GM12878 (cell line): ENCODE measurements around the gene TSEN54. TPM values are rescaled to one million over a fixed set of nuclear protein-coding genes. Genes with fewer than 3 reads are reported as not detected.

Source experiments
- ATAC-seq: fragments of 200-7000 bp; cut with Tn5 transposase; 3 replicates; pipeline ENCODE4 v1.9.1; 2020; ENCODE audit warnings: mild to moderate bottlenecking, moderate library complexity
- BruUV-seq: library from RNA; stranded (reverse); fragments of 400-500 nt; replicated peaks from 2 replicates; lab custom pipeline; 2021; lab: Mats Ljungman, UMichigan
- CTCF ChIA-PET: fragments of 300-600 bp; sonication (Branson Sonifier 250); formaldehyde crosslinking; extraction: SDS; loops from one replicate; lab custom pipeline; 2021; ENCODE audit warnings: inconsistent platforms; lab: Yijun Ruan, JAX
- POLR2A ChIA-PET: fragments of 350-600 bp; formaldehyde crosslinking; extraction: SDS; loops from one replicate; lab custom pipeline; 2021; ENCODE audit warnings: inconsistent platforms; lab: Charles Lee
- RAD21 ChIA-PET: fragments of 300-600 bp; sonication (Branson Sonifier 250); formaldehyde crosslinking; loops from one replicate; lab custom pipeline; 2023; ENCODE audit warnings: antibody characterized with exemption; ENCODE audit not compliant: unreplicated experiment; lab: Charles Lee
- SMC1A ChIA-PET: fragments of 300-600 bp; sonication (Branson Sonifier 250); formaldehyde crosslinking; loops from one replicate; lab custom pipeline; 2023; ENCODE audit not compliant: unreplicated experiment, uncharacterized antibody; lab: Charles Lee
- DNase-seq: peaks from one replicate; pipeline ENCODE4 v3.0.0-alpha.2; 2011; ENCODE audit warnings: low read depth, low spot score
- FAIRE-seq: peaks from 3 replicates; lab custom pipeline; 2011; peaks lifted over from hg19 to GRCh38; lab: Jason Lieb, UNC
- H2AFZ ChIP-seq: 2 replicates; pipeline ENCODE4 v1.6.0; 2011; ENCODE audit warnings: low read depth, low read length, control low read depth; ENCODE audit not compliant: control insufficient read depth
- H3K27ac ChIP-seq: 2 replicates; pipeline ENCODE4 v1.5.1; 2011; ENCODE audit warnings: control low read depth; ENCODE audit not compliant: control insufficient read depth, insufficient read depth
- H3K27me3 ChIP-seq, 2 experiments: replicated peaks in 1 of 2; 2 replicates each; pipeline versions ENCODE4 v1.6.0 to v1.6.1; 2011; ENCODE audit warnings: low read length in 1 of 2; ENCODE audit not compliant: control insufficient read depth in 2 of 2, insufficient read depth in 2 of 2
- H3K36me3 ChIP-seq, 2 experiments: 2 replicates each; pipeline ENCODE4 v1.5.1; 2011; ENCODE audit warnings: low read length in 1 of 2; ENCODE audit not compliant: control insufficient read depth in 2 of 2, insufficient read depth in 2 of 2
- H3K4me1 ChIP-seq: 2 replicates; pipeline ENCODE4 v1.6.1; 2011; ENCODE audit warnings: mild to moderate bottlenecking, low read length, moderate library complexity, mixed read lengths; ENCODE audit not compliant: control insufficient read depth, insufficient read depth
- H3K4me2 ChIP-seq: 2 replicates; pipeline ENCODE4 v1.6.0; 2011; ENCODE audit warnings: control low read depth; ENCODE audit not compliant: control insufficient read depth, insufficient read depth
- H3K4me3 ChIP-seq: fragments of 200-600 bp; sonication (generic); 2 replicates; pipeline ENCODE4 v1.5.1; 2016
- H3K79me2 ChIP-seq: 2 replicates; pipeline ENCODE4 v1.6.0; 2011; ENCODE audit warnings: low read length; ENCODE audit not compliant: control insufficient read depth, insufficient read depth
- H3K9ac ChIP-seq: 2 replicates; pipeline ENCODE4 v1.8.0; 2011; ENCODE audit warnings: low read length, control low read depth, mixed read lengths; ENCODE audit not compliant: control insufficient read depth, insufficient read depth
- H3K9me3 ChIP-seq: replicated peaks from 3 replicates; pipeline ENCODE4 v1.5.1; 2011; ENCODE audit warnings: mild to moderate bottlenecking, low read length; ENCODE audit not compliant: control insufficient read depth, insufficient read depth
- H4K20me1 ChIP-seq: 2 replicates; pipeline ENCODE4 v1.6.0; 2011; ENCODE audit not compliant: control insufficient read depth, insufficient read depth
- EED ChIP-seq: sonication (generic); IDR thresholded peaks from 2 replicates; pipeline ENCODE4 v1.6.1; 2016; ENCODE audit warnings: antibody characterized with exemption, low read depth
- EZH2 ChIP-seq: IDR thresholded peaks from 2 replicates; pipeline ENCODE4 v1.6.1; 2012; ENCODE audit warnings: low read depth, mild to moderate bottlenecking, control low read depth, inconsistent platforms, low read length, borderline replicate concordance; ENCODE audit not compliant: control insufficient read depth
- PBX3 ChIP-seq: IDR thresholded peaks from 2 replicates; pipeline ENCODE4 v1.6.1; 2011; ENCODE audit warnings: mild to moderate bottlenecking, low read depth, low read length, moderate library complexity; ENCODE audit not compliant: insufficient replicate concordance
- POU2F2 ChIP-seq: IDR thresholded peaks from 3 replicates; pipeline ENCODE4 v1.6.1; 2011; ENCODE audit warnings: low read depth, mild to moderate bottlenecking, low read length, borderline replicate concordance
- SMAD5 ChIP-seq: IDR thresholded peaks from 2 replicates; pipeline ENCODE4 v1.6.1; 2016; ENCODE audit warnings: antibody characterized with exemption, low read depth
- WRNIP1 ChIP-seq: IDR thresholded peaks from 2 replicates; pipeline ENCODE4 v1.6.1; 2011; ENCODE audit warnings: low read depth, low read length, improper control_type of control experiment, borderline replicate concordance
- ZBED1 ChIP-seq: IDR thresholded peaks from 2 replicates; pipeline ENCODE4 v1.6.1; 2016; ENCODE audit warnings: borderline replicate concordance
- WGBS: methylation state at CpG from one replicate; pipeline ENCODE4 v1.1.6; 2016; ENCODE audit warnings: low lambda C conversion rate; ENCODE audit not compliant: insufficient replicate concordance, insufficient coverage; ENCODE audit errors: missing lambda C conversion rate; 5-methylcytosine and 5-hydroxymethylcytosine counted together
- in situ Hi-C: fragments of 300-500 bp; cut with MboI; formaldehyde crosslinking; loops from 9 replicates; pipeline ENCODE4 v1.14.3; 2018; ENCODE audit warnings: mixed read lengths
- intact Hi-C: fragments of 100-400 bp; cut with micrococcal nuclease; formaldehyde crosslinking; loops from one replicate; pipeline ENCODE4 v1.14.2; 2022; ENCODE audit not compliant: unreplicated experiment
- polyA plus RNA-seq, 11 experiments: library from polyadenylated mRNA; depleted of rRNA in 4 of 11; unstranded in 6 of 11; stranded (reverse) in 5 of 11; fragments of >200 nt; fragmentation: Nextera tagmentation in 4 of 11; fragmentation: Illumina TruSeq in 1 of 11; extraction: Ambion mirVana in 4 of 11; extraction: Trizol in 1 of 11; gene quantifications; 1 replicate in 1 of 11; 2 replicates in 10 of 11; pipeline versions ENCODE4 v1.2.1 to v1.2.3, GENCODE V29; 2011 to 2016; ENCODE audit warnings: inconsistent platforms in 2 of 11, missing spikeins in 2 of 11, low read depth in 1 of 11
- total RNA-seq, 4 experiments: library from RNA; depleted of rRNA in 3 of 4; stranded (reverse); fragments of >200 nt in 3 of 4; fragmentation: Illumina TruSeq in 1 of 4; extraction: Trizol in 1 of 4; gene quantifications; 2 replicates each; pipeline versions ENCODE4 v1.2.1 to v1.2.3, GENCODE V29; 2013 to 2021
- TF ChIP-seq, protein P1 (sequence below): fragments of 450-650 bp; formaldehyde crosslinking; IDR thresholded peaks from 2 replicates; pipeline ENCODE4 v1.5.0; 2022; ENCODE audit warnings: mild to moderate bottlenecking, missing genetic modification characterization

Gene TSEN54
- total and polyA plus RNA-seq, 10 of the 15 experiments (the other 5 are each of a cell fraction or from before 2014, with no cell fraction given) = 7.1 to 48.0 (median 41.1) TPM

GRCh38 chr17:75481194-75482068 lies 34.9 kb upstream of the TSEN54 start:
- ChIA-PET POLR2A (no interaction called here), CTCF (interaction anchor here (0.7 to 1.1 kb wide), 3 partner anchors 120 to 269 kb away, joined by 3 to 4 read pairs (median 4); partner anchors contain the start of gene SLC25A19)
- no peak overlapping the region for H3K9ac ChIP-seq
- no peak for FAIRE-seq
- TF ChIP-seq, protein P1, sequence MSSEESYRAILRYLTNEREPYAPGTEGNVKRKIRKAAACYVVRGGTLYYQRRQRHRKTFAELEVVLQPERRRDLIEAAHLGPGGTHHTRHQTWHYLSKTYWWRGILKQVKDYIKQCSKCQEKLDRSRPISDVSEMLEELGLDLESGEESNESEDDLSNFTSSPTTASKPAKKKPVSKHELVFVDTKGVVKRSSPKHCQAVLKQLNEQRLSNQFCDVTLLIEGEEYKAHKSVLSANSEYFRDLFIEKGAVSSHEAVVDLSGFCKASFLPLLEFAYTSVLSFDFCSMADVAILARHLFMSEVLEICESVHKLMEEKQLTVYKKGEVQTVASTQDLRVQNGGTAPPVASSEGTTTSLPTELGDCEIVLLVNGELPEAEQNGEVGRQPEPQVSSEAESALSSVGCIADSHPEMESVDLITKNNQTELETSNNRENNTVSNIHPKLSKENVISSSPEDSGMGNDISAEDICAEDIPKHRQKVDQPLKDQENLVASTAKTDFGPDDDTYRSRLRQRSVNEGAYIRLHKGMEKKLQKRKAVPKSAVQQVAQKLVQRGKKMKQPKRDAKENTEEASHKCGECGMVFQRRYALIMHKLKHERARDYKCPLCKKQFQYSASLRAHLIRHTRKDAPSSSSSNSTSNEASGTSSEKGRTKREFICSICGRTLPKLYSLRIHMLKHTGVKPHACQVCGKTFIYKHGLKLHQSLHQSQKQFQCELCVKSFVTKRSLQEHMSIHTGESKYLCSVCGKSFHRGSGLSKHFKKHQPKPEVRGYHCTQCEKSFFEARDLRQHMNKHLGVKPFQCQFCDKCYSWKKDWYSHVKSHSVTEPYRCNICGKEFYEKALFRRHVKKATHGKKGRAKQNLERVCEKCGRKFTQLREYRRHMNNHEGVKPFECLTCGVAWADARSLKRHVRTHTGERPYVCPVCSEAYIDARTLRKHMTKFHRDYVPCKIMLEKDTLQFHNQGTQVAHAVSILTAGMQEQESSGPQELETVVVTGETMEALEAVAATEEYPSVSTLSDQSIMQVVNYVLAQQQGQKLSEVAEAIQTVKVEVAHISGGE (CRISPR knock-in tag) = no peak
- TF ChIP-seq EED (no peak), WRNIP1 (no peak), EZH2 (no peak), PBX3 (no peak), SMAD5 (no peak), POU2F2 (no peak), ZBED1 (no peak)
- TF ChIP-seq, all 136 proteins: peak for 0
- Histone ChIP-seq H3K9me3 (no peaks in the 10 kb centered on the region), H2AFZ (no peak overlapping the region), H3K27me3 (no peaks in the 10 kb centered on the region), H4K20me1 (no peaks in the 10 kb centered on the region), H3K4me2 (no peak overlapping the region), H3K27ac (no peak overlapping the region), H3K4me1 (no peaks in the 10 kb centered on the region), H3K4me3 (no peak overlapping the region), H3K79me2 (no peaks in the 10 kb centered on the region), H3K36me3 (peaks cover 2 to 3% of the 10 kb centered on the region in 2 experiments; a peak in 3 of 4 replicates)
- RAD21 ChIA-PET = no interaction called here
- in situ Hi-C loops = no loop called here
- DNase-seq (no peak), ATAC-seq (no peak)
- intact Hi-C loops = no loop called here
- WGBS = 89% methylated on average over 13 of the region's 13 CpGs
- SMC1A ChIA-PET = no interaction called here
- no TSS peak for BruUV-seq
